T-helper 2 cell treated with Interferon-gamma antibody and Interleukin-4, amounts not matched to agents 5 μg/mL and 100 μg/mL, for 36 hours (primary cell): ENCODE results near the gene ERFE.

Source experiments
- DNase-seq: peaks from one replicate; pipeline ENCODE4 v3.0.0; 2021; ENCODE audit warnings: low spot score
- H3K27ac Mint-ChIP-seq: one replicate; pipeline ENCODE4 v1.8.0; 2021; ENCODE audit warnings: mild to moderate bottlenecking, mixed read lengths
- H3K27me3 Mint-ChIP-seq: one replicate; pipeline ENCODE4 v1.8.0; 2021; ENCODE audit warnings: low read depth, mixed read lengths
- H3K36me3 Mint-ChIP-seq: one replicate; pipeline ENCODE4 v1.8.0; 2021; ENCODE audit warnings: low read depth, mixed read lengths
- H3K4me1 Mint-ChIP-seq: one replicate; pipeline ENCODE4 v1.8.0; 2021; ENCODE audit warnings: low read depth, mixed read lengths
- H3K4me3 Mint-ChIP-seq: one replicate; pipeline ENCODE4 v1.8.0; 2022; ENCODE audit warnings: mild to moderate bottlenecking, moderate library complexity, mixed read lengths
- H3K9me3 Mint-ChIP-seq: one replicate; pipeline ENCODE4 v1.8.0; 2021; ENCODE audit warnings: mixed read lengths

ERFE gene

DNA sequence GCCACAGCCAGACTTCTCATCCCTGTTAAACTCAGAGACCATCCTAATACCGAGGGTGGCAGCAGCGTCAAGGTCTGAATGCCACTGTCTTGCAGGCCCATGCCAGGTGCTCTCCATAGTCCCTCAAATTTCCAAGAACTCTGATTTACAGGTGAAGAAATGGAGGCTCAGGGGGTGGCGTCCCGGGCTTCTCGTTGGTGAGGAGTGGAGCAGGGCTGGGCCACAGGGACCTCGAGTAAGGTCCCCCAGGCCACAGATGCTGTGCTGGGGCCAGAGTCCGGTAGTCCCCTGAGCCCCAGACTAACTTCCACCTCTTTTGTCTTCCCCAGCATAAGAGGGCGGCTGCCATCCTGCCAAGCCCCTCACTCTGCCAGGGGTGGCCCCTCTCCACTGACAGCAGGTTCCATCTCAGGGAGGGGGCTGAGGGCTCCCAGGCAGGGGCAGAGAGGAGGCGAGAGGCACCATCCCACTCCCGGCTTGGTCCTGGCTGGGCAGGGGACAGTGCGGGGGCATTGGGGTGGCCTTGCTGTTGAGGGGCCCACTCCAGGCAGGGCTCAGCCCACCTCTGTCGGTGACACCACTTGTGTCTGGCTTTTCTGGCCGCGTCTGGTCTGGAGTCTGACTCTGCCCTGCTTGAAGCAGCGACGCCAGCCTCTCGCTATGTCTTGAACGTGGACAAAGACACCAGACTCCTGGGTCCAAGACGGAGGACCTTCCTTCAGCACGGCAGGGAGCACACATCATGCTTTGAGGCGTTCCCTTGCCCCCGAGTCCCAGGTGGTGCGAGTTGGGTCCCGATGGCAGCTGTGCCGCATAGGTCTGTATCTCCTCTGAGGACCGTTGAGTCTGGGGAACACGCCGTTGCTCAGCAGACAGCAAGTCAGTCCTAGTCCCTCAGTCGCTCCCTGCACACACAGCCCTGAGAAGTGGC, 36.2 kb upstream of the ERFE start:
- Mint-ChIP-seq H3K27me3 (peaks cover 4% of the 10 kb centered on the region), H3K9me3 (no peaks in the 10 kb centered on the region), H3K27ac (no peak overlapping the region), H3K4me1 (no peaks in the 10 kb centered on the region), H3K36me3 (no peaks in the 10 kb centered on the region), H3K4me3 (no peak overlapping the region)
- no peak for DNase-seq

GRCh38 chr2:238123218-238123971, 35.4 kb upstream of the ERFE start:
- Mint-ChIP-seq H3K27me3 (no peaks in the 10 kb centered on the region), H3K4me3 (no peak overlapping the region)

DNA sequence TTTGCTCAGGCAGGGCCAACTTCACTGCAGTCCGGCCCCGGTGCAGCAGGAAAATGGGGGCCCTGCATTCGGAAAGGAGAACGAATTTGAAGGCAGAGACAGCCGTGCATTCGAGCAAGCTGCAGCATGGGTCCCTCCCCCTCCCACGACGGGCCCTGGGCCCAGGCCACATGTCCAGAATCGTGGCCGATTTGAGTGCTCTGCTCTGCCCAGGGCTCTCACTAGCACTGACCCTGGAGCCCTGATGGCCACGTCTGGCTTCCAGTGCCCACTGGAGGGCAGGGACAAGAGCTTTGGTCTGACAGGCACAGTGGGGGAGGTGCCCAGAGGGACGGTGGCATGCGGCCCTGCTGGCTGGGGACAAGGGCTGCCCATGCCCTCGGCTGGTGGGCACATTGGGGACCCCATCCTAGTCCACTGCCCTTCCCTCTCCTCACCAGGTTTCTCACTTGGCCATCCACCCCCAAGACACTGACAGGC, 34.7 kb upstream of the ERFE start:
- Mint-ChIP-seq H3K4me1 (no peaks in the 10 kb centered on the region), H3K27me3 (no peaks in the 10 kb centered on the region), H3K4me3 (no peak overlapping the region), H3K36me3 (no peaks in the 10 kb centered on the region), H3K9me3 (no peaks in the 10 kb centered on the region), H3K27ac (no peak overlapping the region)
- no peak for DNase-seq

More at GRCh38 chr2:238123218-238123971, 35.4 kb upstream of the ERFE start:
- DNase-seq, result no peak
- Mint-ChIP-seq H3K27ac (no peak overlapping the region), H3K4me1 (no peaks in the 10 kb centered on the region), H3K36me3 (no peaks in the 10 kb centered on the region), H3K9me3 (no peaks in the 10 kb centered on the region)

GRCh38 chr2:238124488-238125126, 34.2 kb upstream of the ERFE start:
- H3K36me3 Mint-ChIP-seq, result no peaks in the 10 kb centered on the region
- H3K27me3 Mint-ChIP-seq, result no peaks in the 10 kb centered on the region
- H3K27ac Mint-ChIP-seq, result no peak overlapping the region
- H3K4me3 Mint-ChIP-seq, result no peak overlapping the region
- no peaks in the 10 kb centered on the region for H3K9me3 Mint-ChIP-seq
- no peak for DNase-seq
- no peaks in the 10 kb centered on the region for H3K4me1 Mint-ChIP-seq

- Mint-ChIP-seq H3K27ac (no peak overlapping the region), H3K36me3 (no peaks in the 10 kb centered on the region), H3K4me1 (no peaks in the 10 kb centered on the region), H3K4me3 (no peak overlapping the region), H3K9me3 (no peaks in the 10 kb centered on the region), H3K27me3 (no peaks in the 10 kb centered on the region)
- no peak for DNase-seq
Observed at GRCh38 chr2:238125127-238125885, 33.5 kb upstream of the ERFE start.

DNA sequence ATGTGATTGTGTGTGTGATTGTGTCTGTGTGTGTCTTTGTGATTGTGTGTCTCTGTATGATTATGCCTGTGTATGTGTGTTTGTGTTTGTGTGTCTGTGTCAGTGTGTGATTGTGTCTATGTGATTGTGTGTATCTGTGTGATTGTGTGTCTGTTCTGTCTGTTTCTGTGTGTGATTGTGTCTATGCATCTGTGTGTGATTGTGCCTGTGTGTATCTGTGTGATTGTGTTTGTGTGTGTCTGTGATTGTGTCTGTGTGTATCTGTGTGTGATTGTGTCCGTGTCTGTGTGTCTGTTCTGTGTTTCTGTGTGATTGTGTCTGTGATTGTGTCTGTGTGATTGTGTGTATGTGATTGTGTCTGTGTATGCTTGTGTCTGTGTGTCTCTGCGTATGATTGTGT, 32.4 kb upstream of the ERFE start:
- no peak overlapping the region for H3K4me3 Mint-ChIP-seq
- H3K36me3 Mint-ChIP-seq, result no peaks in the 10 kb centered on the region
- no peaks in the 10 kb centered on the region for H3K9me3 Mint-ChIP-seq
- H3K27ac Mint-ChIP-seq, result no peak overlapping the region
- H3K27me3 Mint-ChIP-seq, result no peaks in the 10 kb centered on the region
- H3K4me1 Mint-ChIP-seq, result no peaks in the 10 kb centered on the region
- DNase-seq, result no peak

DNA sequence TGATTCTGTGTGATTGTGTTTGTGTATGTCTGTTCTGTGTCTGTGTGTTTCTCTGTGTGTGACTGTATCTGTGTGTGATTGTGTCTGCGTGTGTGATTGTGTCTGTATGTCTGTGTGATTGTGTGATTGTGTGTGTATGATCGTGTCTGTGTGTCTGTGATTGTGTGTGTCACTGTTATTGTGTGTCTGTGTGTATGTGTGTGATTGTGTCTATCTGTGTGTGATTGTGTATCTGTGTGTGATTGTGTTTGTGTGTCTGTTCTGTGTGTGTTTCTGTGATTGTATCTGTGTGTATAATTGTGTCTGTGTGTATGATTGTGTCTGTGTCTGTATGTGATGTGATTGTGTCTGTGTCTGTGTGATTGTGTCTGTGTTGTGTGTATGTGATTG, 32.0 kb upstream of the ERFE start:
- Mint-ChIP-seq H3K4me3 (no peak overlapping the region), H3K9me3 (no peaks in the 10 kb centered on the region), H3K27ac (no peak overlapping the region), H3K27me3 (no peaks in the 10 kb centered on the region), H3K4me1 (no peaks in the 10 kb centered on the region), H3K36me3 (no peaks in the 10 kb centered on the region)
- DNase-seq, result no peak

- Mint-ChIP-seq H3K4me3 (no peak overlapping the region), H3K4me1 (no peaks in the 10 kb centered on the region), H3K27ac (no peak overlapping the region), H3K27me3 (no peaks in the 10 kb centered on the region), H3K36me3 (no peaks in the 10 kb centered on the region), H3K9me3 (no peaks in the 10 kb centered on the region)
- DNase-seq, result no peak
Observed at GRCh38 chr2:238127165-238128060, 31.4 kb upstream of the ERFE start.

GRCh38 chr2:238128061-238128440, 30.7 kb upstream of the ERFE start:
- no peaks in the 10 kb centered on the region for H3K36me3 Mint-ChIP-seq
- no peak overlapping the region for H3K4me3 Mint-ChIP-seq
- no peaks in the 10 kb centered on the region for H3K9me3 Mint-ChIP-seq
- H3K27me3 Mint-ChIP-seq, result no peaks in the 10 kb centered on the region
- no peaks in the 10 kb centered on the region for H3K4me1 Mint-ChIP-seq
- no peak overlapping the region for H3K27ac Mint-ChIP-seq
- no peak for DNase-seq

DNA sequence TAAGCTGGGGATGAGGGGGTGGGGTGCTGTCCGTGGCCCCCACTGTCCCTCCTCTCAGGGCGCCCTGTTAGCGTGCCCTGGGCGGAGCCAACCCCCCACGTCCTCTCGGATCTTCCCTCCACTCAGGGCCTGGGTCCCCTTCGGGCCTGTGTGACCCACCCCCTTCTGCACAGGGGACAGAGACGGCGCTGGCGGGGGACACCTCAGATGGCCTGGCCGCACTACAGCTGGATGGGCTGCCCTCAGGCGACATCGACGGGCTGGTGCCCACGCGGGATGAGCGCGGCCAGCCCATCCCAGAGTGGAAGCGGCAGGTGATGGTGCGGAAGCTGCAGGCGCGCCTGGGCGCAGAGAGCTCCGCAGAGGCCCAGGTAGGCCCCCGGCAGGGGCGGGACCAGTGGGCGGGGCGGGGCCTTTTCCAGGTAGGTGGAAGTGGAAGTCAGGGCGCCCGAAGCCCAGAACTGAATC, 30.2 kb upstream of the ERFE start:
- Mint-ChIP-seq H3K4me1 (no peaks in the 10 kb centered on the region), H3K27me3 (no peaks in the 10 kb centered on the region), H3K4me3 (no peak overlapping the region), H3K36me3 (no peaks in the 10 kb centered on the region), H3K27ac (no peak overlapping the region), H3K9me3 (no peaks in the 10 kb centered on the region)
- DNase-seq, result no peak

DNA sequence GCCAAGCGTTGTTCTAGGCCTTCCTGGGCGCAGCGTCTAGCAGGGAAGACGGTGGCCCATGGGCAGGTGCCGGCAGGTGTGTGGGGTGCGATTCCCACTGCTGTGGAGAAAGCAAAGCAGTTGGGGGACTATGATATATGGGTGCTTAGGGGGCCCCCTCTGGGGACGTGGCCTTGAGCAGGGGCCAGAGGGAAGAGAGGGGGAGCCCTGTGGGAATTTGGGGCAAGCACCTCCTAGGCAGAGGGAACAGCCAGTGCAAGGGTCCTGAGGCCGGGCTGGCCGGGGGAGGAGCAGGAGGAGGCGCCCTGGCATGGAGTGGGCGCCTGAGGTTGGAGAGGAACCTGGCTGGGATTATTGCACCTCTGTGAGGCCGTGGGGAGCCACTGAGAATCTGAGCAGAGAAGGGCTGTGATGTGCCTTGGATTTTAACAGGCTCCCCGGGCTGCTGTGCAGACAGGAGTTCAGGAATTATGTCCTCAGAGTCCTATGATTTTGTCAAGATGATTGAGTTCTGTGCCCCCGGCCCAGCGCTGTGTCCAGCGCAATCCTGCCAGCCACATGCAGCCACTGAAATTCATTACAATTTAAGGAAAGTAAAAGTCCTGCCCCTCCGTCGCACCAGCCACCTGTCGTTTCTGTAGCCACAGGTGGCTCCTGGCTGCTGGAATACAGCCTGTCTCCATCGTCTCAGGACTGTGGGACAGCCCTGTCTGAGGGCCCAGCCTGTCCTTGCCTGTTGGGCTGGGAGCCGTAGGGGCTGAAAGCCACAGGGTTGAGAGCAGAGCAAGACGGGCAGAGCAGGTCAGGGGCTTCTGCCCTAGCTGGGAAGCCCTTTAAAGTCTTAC, 29.4 kb upstream of the ERFE start:
- no peak for DNase-seq

GRCh38 chr2:238130111-238130695, 28.6 kb upstream of the ERFE start:
- no peak for DNase-seq
- H3K27me3 Mint-ChIP-seq, result no peaks in the 10 kb centered on the region
- no peak overlapping the region for H3K4me3 Mint-ChIP-seq
- H3K27ac Mint-ChIP-seq, result no peak overlapping the region
- no peaks in the 10 kb centered on the region for H3K9me3 Mint-ChIP-seq
- H3K4me1 Mint-ChIP-seq, result no peaks in the 10 kb centered on the region
- no peaks in the 10 kb centered on the region for H3K36me3 Mint-ChIP-seq

More for the DNA sequence above, 29.4 kb upstream of the ERFE start:
- Mint-ChIP-seq H3K36me3 (no peaks in the 10 kb centered on the region), H3K4me1 (no peaks in the 10 kb centered on the region), H3K4me3 (no peak overlapping the region), H3K9me3 (no peaks in the 10 kb centered on the region), H3K27me3 (no peaks in the 10 kb centered on the region), H3K27ac (no peak overlapping the region)
